ACHN (cell line): ENCODE data around the gene SART3.

ENCODE experiments used
- DNase-seq: peaks from one replicate; pipeline ENCODE4 v3.0.0-alpha.2; 2015
- in situ Hi-C: cut with HindIII; loops from 2 replicates; pipeline ENCODE4 v1.10.0; 2017; ENCODE audit warnings: low sequenced_read_pairs, low pct_ligation_motif_present, low pct_unique_long_range_greater_than_20kb

The SART3 gene

DNA sequence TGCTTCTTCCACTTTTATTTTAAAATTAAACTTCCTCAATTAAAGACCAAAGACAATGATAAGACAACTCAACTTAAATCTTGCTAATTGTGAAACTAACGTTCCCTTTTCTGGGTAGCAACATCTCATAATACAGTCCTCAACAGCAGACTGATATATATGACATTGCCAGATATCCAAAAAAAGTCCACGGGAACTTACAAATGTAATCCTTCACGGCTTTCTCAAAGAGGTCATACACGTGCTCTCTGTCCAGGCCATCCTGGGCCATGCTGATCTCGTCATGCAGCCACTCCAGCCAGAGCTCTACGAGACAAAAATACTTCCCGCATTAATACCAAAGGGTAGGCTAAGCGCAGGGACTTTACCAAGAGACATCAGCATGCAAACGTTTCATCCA, 13.3 kb downstream of the SART3 start:
- DNase-seq, result no peak
- in situ Hi-C loops, result no loop called here

DNA sequence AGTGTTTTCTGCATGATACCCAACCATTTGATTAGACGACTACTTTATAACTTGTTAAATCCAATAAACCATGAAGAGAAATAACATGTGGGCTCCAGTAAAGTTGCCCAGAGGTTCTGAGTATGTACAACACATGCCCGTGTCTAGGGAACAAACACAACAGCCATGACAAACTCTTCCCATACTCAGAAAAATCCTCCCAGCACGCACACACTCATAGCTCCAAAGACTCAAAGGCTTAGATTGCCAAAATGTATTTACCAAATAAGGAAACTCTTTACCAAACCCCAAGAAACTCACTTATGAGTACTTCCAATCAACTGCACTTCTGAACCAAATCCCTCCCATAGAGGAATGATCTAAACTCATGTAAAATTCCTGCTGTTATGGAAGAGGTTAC, 17.3 kb downstream of the SART3 start:
- DNase-seq, result no peak
- in situ Hi-C loops, result no loop called here

DNA sequence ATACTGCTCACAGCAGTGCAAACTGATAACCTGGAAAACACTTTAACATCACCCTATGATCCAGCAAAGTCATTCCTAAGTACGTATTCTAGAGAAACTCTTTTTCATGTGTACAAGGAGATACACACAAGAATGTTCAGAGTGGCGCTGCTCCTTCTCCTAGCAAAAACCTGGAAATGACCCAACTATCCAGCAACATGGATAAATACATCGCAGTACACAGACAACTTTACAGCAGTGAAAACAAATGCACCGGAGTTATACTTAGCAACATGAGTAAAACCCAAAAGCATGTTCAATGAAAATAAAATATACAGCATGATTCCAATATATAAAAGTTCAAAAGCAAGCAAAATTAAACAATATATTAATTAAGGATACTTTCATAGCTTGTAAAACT, 18.7 kb downstream of the SART3 start:
- DNase-seq, result no peak

DNA sequence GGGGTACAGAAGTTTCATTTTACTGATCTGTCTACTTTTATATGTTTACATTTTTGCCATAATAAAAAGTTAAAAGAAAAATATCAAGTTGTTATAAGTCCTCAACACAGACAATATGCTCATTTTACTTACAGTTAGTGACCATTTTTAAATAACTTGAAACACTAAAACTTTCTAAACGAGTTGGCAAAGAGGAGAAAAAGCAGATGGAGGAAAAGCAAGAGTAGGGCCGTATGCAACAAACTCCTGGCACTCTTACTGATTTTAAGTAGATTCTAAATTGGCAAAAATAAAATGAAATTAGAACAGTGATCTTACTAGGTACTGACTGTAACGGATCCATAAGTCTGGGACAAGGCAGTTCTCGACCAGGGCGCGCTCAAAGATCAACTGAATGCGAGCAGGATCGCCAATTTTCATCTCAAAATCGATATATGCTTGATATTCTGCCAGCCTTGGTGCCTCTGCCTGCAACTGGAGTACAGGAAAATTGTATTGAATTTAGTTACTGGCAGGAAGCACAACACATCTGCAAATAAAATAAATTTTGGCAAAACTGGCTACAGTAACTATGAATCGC, 22.3 kb downstream of the SART3 start:
- in situ Hi-C loops, result no loop called here
- DNase-seq, result no peak

More for the DNA sequence above, 18.7 kb downstream of the SART3 start:
- in situ Hi-C loops, result no loop called here

DNA sequence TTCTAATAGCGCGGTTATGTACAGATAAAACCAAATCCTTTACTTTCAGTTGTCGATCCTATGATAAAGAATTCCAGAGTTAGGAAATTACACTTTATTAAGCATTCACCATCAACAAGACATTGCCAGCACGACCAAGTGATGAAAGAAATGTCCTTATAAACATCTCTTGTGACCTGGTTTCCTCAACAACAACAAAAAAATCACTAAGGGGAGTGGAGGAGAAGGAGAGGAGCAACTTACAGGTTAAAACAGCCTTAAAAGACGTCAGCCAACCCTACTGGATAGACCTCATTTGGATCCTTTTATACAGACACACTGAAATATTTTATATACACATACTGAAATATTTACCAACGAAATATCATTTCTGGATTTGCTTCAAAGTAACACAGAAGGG, 22.8 kb downstream of the SART3 start:
- in situ Hi-C loops, result no loop called here
- no peak for DNase-seq

DNA sequence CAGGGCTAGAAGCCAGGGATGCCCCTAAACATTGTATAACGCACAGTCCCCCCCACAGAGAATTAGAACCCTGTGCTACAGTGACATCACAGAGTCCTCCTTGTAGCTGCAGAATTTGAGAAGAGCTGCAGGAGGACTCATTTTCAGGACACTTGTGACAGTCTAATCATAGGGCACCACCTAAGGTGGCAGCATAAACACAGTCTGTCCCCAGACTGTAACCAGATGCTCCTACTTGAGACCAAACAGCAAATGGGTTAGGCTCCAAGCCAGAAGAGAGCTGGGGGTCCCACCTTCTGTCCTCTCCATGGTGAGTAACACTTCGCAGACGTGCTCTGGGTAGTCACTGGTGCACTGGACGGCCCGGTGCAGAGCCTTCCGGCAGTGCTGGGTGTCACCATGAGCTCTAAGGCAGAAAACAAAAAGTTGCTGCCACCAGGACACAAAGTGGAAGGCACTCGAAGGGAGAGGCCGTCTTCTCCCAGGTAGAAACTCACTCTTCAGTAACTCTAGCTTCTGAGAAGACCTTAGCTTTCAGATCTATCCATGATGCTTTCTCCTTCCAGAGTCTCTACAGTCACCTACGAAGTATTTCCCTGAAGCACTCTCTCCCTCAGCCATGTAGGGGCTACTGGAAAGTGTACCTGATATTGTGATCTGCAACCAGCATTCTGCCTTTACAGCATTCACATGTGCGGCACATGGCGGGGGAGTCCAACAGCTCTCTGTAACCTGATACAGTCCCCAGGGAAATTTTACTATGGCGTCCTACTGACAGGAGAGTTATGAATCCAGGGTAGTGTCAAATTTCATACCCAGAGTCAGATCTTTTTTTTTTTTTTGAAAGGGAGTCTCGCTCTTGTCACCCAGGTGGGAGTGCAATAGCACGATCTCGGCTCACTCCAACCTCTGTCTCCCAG, 28.8 kb downstream of the SART3 start:
- in situ Hi-C loops, result no loop called here
- DNase-seq, result no peak

DNA sequence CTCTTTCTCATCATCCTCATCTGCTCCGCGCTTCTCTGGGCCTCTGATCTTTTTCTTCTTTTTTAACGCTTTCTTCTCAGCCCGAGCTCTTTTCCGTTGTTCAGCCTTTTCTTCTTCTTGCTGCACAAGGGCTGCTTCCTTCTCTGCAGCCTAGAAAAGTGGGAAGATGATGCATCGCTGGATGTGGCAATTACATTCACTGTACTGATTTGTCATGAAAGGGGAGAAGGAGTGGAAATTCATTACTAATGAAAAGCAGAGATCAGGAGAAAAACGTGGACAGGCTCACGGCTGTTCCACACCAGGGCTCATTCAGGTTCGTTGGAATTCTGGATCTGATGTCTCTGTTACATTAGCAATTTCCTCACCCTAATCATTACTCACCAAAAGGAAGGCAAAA, 30.8 kb downstream of the SART3 start:
- DNase-seq, result no peak
- in situ Hi-C loops, result no loop called here

DNA sequence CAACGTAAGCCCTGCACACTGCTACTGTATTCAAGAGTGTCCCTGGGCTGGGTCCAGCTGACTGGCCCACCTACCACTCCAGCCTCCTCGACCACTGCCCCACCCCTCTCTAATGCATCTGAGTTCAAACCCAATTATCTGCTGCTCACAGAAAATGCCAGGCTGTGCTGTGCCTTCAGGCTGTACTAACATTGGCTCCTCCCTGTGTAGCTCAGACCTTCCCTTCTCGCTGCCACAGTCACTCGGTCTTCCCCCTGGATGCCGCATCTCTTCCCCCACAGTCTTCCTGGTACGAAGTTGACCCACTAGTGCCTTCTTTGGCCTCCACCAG, 33.8 kb downstream of the SART3 start:
- DNase-seq, result no peak
- in situ Hi-C loops, result no loop called here

DNA sequence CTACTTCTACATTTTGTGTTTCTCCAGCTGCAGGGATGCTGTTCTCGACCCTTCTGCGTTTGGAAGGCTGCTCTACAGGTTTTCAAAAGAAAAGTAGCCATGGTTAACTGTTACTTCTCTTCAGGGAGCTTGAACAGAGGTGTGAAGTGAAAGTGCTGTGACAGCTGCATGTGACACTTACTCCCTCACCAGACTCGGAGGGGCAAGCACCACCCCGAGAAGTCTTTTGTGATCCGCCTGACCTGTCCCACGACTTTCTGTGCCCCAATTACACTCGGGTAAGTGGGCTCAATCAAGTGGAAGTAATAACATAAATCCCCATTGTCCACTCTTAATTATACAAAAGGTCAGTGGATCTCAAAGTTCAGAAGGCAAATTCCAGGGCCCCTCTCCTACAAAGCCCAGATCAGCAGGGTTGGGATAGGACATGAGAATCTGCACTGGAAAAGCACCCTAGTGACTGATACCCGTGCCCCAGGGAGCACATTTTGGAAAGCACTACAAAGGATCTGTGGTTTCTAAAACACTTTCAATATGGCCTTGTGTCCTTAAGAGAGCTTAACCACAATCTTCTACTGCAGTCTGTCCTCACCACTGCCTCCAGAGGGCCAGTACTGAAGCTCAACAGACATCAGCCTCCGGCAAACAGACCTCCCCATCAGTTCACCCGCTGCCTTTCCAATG, 34.3 kb downstream of the SART3 start:
- DNase-seq, result peak; percentile 37
- in situ Hi-C loops, result no loop called here

DNA sequence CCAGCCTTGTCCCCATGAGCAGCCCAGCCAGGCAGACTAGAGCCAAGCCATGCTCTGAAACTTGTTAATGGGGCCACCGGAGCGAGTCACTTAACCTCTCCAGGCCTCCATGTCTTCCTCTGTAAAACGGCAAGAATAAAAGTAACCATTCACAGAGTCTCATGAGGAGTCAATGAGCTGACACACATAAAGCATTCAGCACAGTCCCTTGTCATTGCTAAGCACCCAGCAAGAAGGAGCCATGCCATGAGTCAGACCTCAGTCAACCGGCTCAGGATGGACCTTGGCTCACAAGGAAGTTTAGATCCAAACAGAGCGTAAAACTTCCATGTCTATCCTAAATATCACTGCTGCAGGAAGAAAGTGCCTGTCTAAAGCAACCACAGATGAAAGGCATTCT, 35.3 kb downstream of the SART3 start:
- in situ Hi-C loops, result no loop called here

DNA sequence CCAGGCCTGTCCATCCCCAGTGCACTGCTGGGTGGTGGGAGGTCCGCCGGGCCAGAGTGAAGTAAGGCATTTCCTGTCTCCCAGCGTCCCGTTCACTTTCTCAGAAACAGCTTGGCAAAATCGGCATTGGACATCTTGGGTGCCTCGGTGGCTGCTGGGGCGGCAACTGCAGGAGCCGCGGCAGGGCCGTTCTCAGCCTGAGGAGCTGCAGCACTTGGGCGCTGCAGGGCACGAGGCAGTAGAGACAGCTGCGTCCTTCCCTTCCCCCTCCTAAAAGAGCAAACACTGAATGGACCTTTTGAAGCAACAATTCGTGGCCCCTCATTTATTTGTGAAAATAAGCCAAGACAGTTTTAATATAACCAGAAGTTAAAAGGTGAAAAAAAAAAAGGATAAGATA, 37.6 kb downstream of the SART3 start:
- in situ Hi-C loops, result no loop called here
- no peak for DNase-seq

More for the DNA sequence above, 35.3 kb downstream of the SART3 start:
- peak; percentile 95 for DNase-seq

DNA sequence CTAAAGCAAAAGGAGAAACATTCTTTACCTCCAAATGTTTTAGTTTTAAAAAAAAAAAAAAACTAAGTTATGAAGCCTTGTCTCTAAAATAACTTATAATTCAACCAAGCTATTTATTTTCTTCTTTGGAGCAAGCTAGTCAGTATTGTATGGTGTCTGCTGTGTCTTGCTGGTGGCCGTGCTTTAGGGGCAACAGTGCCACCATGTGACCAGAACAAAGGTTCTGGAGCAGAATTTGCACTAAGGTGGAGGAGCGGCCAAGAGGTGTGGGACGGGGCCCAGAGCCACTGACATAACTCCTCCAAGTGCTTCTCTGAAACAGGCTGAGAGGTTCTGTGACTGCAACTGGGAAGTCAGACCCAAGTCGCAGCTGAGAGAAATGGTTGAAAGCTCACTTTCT, 41.4 kb downstream of the SART3 start:
- no peak for DNase-seq
- in situ Hi-C loops, result no loop called here

DNA sequence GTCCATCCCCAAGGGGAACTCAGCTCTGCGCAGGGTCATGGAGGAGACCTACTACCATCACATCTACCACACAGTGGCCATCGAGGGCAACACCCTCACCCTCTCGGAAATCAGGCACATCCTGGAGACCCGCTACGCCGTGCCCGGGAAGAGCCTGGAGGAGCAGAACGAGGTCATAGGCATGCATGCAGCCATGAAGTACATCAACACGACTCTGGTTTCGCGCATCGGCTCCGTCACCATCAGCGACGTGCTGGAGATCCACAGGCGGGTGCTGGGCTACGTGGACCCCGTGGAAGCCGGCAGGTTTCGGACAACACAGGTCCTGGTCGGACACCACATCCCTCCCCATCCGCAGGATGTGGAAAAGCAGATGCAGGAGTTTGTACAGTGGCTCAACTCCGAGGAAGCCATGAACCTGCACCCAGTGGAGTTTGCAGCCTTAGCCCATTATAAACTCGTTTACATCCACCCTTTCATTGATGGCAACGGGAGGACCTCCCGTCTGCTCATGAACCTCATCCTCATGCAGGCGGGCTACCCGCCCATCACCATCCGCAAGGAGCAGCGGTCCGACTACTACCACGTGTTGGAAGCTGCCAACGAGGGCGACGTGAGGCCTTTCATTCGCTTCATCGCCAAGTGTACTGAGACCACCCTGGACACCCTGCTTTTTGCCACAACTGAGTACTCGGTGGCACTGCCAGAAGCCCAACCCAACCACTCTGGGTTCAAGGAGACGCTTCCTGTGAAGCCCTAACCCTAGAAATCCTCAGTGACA, 42.1 kb downstream of the SART3 start:
- in situ Hi-C loops, result no loop called here
- DNase-seq, result no peak

DNA sequence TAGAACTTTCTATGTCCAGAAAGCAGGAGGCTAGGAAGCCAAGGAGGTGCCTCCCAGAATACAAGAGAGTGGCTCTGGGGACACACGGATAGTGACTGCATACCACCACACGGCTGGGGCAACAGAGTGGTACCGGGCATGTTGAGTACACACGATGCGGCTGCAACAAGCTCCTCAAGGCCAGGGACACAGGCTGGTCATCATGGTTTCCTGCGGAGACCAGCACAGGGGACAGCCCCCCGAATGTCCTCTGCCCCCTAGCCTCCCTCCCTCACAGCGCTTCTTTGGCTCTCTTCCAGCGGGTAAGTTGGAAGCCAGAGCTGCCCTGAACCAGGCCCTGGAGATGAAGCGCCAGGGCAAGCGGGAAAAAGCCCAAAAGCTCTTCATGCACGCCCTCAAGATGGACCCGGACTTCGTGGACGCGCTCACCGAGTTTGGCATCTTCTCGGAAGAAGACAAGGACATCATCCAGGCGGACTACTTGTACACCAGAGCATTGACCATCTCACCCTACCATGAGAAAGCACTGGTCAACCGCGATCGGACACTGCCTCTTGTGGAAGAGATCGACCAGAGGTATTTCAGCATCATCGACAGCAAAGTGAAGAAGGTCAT, 42.8 kb downstream of the SART3 start:
- DNase-seq, result no peak
- in situ Hi-C loops, result no loop called here

DNA sequence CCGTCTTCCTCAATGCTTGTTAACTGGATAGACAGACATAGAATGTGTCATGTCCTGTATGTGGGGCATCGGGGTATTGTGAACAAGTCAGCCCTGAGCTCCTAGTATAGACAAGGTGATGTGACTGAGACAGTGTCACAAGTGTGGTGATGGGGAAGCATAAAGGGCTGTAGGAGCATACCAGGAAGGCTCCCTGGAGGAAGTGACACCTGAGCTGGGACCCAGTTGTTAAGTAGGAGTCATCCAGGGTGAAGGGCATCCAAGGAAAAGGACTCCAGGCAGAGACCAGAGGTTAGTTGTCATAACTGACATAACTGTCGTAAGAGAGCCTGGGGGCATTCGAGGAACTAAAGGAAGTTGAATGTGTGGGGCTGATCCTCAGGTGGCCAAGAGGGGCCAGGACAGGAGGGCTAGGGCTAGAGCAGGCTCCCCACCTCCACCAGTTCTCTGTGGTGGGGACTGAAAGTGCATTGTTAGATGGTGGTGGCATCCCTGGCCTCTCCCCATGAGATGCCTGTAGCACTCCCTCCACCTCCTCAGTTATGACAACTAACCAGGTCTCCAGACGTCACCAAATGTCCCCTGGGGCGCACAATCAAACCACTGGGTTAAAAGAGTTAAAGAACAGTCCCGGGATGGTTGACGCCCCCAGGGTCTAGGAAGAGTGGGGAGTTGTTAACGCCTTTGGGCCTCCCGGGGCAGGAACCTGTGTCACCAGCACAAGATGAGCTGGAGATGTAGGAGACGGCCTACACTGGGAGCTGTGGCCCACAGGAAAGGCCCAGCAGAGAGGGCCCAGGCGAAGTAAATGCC, 43.5 kb downstream of the SART3 start:
- in situ Hi-C loops, result no loop called here
- no peak for DNase-seq

DNA sequence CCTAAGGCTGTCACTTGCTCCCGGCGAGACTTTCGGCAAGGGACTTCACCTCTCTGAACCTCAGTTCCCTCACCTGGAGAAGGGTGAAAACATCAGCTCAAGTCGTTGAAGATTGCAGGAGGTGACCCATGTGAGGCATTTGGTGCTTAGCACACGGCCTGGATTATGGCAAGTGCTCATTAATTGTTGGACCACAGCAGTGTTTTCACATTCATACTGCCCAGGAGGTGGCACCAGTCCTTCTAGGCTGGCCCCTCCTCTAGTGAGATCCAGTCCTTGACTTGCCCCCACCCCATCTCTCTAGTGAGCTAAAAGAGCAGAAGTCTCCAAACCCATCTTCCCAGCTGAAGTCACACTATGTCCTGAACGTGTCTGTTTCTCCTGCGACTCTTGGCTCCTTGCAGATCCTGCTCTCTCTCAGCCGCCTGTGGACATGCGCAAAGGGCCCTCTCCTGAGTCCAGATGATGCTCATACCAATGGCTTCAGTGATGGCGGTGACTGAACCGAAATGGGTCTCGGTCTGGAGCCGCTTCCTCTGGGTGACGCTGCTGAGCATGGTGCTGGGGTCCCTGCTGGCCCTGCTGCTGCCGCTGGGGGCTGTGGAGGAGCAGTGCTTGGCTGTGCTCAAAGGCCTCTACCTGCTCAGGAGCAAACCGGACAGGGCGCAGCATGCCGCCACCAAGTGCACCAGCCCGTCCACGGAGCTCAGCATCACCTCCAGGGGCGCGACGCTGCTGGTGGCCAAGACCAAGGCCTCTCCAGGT, 44.3 kb downstream of the SART3 start:
- DNase-seq, result peak; percentile 38
- in situ Hi-C loops, result no loop called here

DNA sequence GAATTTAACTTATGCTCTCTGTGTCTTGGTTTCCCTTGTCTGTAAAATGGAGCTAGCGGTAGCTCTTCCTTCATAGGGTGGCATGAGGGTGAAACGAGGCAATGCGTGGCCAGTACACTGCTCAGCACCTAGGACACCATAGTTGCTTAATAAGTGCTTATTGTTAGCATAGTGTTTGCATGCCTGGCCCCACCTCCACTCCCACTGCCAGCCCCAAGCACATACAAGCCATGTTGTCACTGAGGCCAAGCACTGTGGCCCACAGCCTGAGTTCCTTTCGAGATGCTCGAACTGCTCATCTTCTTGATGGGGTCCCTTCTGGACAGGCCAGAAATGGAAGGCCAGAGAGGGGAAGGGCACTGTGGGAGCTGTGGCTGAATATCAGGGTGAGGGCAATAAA, 45.1 kb downstream of the SART3 start:
- in situ Hi-C loops, result no loop called here

More for the DNA sequence above, 45.1 kb downstream of the SART3 start:
- DNase-seq, result peak; percentile 31
